Keratinocyte (primary cell): ENCODE measurements around the gene TKT. TPM values are rescaled to one million over a fixed set of nuclear protein-coding genes. Genes with fewer than 3 reads are reported as not detected.
"Not testable (repeated sequence)": the region's sequence is repeated elsewhere in the genome, so short reads cannot be mapped to it uniquely, and the experiment has no call there.

ENCODE experiments used
- DNase-seq: peaks from one replicate; pipeline ENCODE4 v3.0.0-alpha.2; 2011; ENCODE audit warnings: low read depth, missing footprints, low spot score
- FAIRE-seq: peaks from 2 replicates; lab custom pipeline; 2011; peaks lifted over from hg19 to GRCh38; lab: Jason Lieb, UNC
- H2AFZ ChIP-seq: 2 replicates; pipeline ENCODE4 v1.6.0; 2012; ENCODE audit warnings: low read length, control low read depth, inconsistent platforms; ENCODE audit not compliant: control insufficient read depth
- H3K27ac ChIP-seq: 2 replicates; pipeline ENCODE4 v1.5.1; 2011; ENCODE audit warnings: low read length; ENCODE audit not compliant: control insufficient read depth, insufficient read depth
- H3K27me3 ChIP-seq: 3 replicates; pipeline ENCODE4 v1.6.0; 2011; ENCODE audit warnings: low read length; ENCODE audit not compliant: control insufficient read depth, insufficient read depth; ENCODE audit errors: extremely low read depth
- H3K36me3 ChIP-seq, 2 experiments: 2 replicates in 1 of 2; 3 replicates in 1 of 2; pipeline ENCODE4 v1.5.1; 2011; ENCODE audit warnings: low read length in 2 of 2, mild to moderate bottlenecking in 1 of 2; ENCODE audit not compliant: control insufficient read depth in 2 of 2, insufficient read depth in 2 of 2; ENCODE audit errors: extremely low read depth in 1 of 2
- H3K4me1 ChIP-seq: 3 replicates; pipeline ENCODE4 v1.5.1; 2011; ENCODE audit warnings: low read length; ENCODE audit not compliant: control insufficient read depth, insufficient read depth; ENCODE audit errors: extremely low read depth
- H3K4me2 ChIP-seq: 3 replicates; pipeline ENCODE4 v1.6.0; 2011; ENCODE audit warnings: low read depth, low read length; ENCODE audit not compliant: control insufficient read depth, insufficient read depth; ENCODE audit errors: extremely low read depth
- H3K4me3 ChIP-seq, 3 experiments: fragments of 200-600 bp in 1 of 3; sonication (generic) in 1 of 3; 2 replicates in 2 of 3; 3 replicates in 1 of 3; pipeline ENCODE4 v1.5.1; 2011 to 2016; ENCODE audit warnings: low read length in 3 of 3, mild to moderate bottlenecking in 3 of 3, control low read depth in 2 of 3, inconsistent platforms in 1 of 3, low read depth in 1 of 3, mixed read lengths in 1 of 3, mixed run types in 1 of 3, moderate library complexity in 1 of 3; ENCODE audit not compliant: control insufficient read depth in 2 of 3, insufficient read depth in 2 of 3; ENCODE audit errors: extremely low read depth in 1 of 3
- H3K79me2 ChIP-seq: 2 replicates; pipeline ENCODE4 v1.6.0; 2012; ENCODE audit warnings: low read length; ENCODE audit not compliant: control insufficient read depth, insufficient read depth
- H3K9ac ChIP-seq: 3 replicates; pipeline ENCODE4 v1.6.0; 2011; ENCODE audit warnings: low read length; ENCODE audit not compliant: control insufficient read depth, insufficient read depth; ENCODE audit errors: extremely low read depth
- H3K9me1 ChIP-seq: 3 replicates; pipeline ENCODE4 v1.6.0; 2011; ENCODE audit warnings: low read length; ENCODE audit not compliant: control insufficient read depth, insufficient read depth; ENCODE audit errors: extremely low read depth
- H3K9me3 ChIP-seq: 2 replicates; pipeline ENCODE4 v1.5.1; 2012; ENCODE audit warnings: low read depth, low read length; ENCODE audit not compliant: control insufficient read depth
- H4K20me1 ChIP-seq: 3 replicates; pipeline ENCODE4 v1.6.0; 2011; ENCODE audit warnings: low read length; ENCODE audit not compliant: control insufficient read depth, insufficient read depth; ENCODE audit errors: extremely low read depth
- CTCF ChIP-seq, 3 experiments: IDR thresholded peaks in 1 of 3; conservative IDR thresholded peaks in 1 of 3; optimal IDR thresholded peaks in 1 of 3; 2 replicates in 2 of 3; 3 replicates in 1 of 3; pipeline versions ENCODE3 to v1.5.1; 2011; ENCODE audit warnings: low read length in 3 of 3, mild to moderate bottlenecking in 3 of 3, moderate library complexity in 2 of 3, control low read depth in 1 of 3, inconsistent platforms in 1 of 3; ENCODE audit not compliant: insufficient read depth in 2 of 3; ENCODE audit errors: extremely low read depth in 1 of 3
- EZH2 ChIP-seq: IDR thresholded peaks from one replicate; pipeline ENCODE4 v1.6.1; 2012; ENCODE audit warnings: inconsistent platforms, mild to moderate bottlenecking, low read length, moderate library complexity
- dilution Hi-C: fragments of 300-500 bp; cut with MboI; formaldehyde crosslinking; loops from one replicate; pipeline ENCODE4 v1.7.0; 2020; ENCODE audit warnings: low sequenced_read_pairs; ENCODE audit not compliant: extremely low pct_ligation_motif_present
- polyA plus RNA-seq, 5 experiments: library from polyadenylated mRNA; depleted of rRNA in 3 of 5; stranded (reverse) in 3 of 5; stranded (forward) in 1 of 5; unstranded in 1 of 5; fragments of >200 nt; gene quantifications; 1 replicate in 1 of 5; 2 replicates in 3 of 5; 3 replicates in 1 of 5; pipeline versions ENCODE4 v1.2.1 to v1.2.3, GENCODE V29; 2011 to 2012; ENCODE audit warnings: missing spikeins in 2 of 5, low read depth in 1 of 5, low replicate concordance in 1 of 5

Gene TKT
- polyA plus RNA-seq, 1 donor (not counting 4 experiments of a cell fraction or from before 2014, with no cell fraction given) = 266 TPM

- Histone ChIP-seq H3K9ac (peak overlapping the region; percentile 68), H2AFZ (peak overlapping the region; percentile 59), H3K9me3 (no peaks in the 10 kb centered on the region), H3K4me2 (peak overlapping the region; percentile 76), H3K4me3 (peak overlapping the region in 2 of 3 experiments; percentile 6 to 26), H3K4me1 (peaks cover 25% of the 10 kb centered on the region), H3K36me3 (no peaks in the 10 kb centered on the region), H3K9me1 (no peaks in the 10 kb centered on the region), H3K79me2 (no peaks in the 10 kb centered on the region), H3K27me3 (no peaks in the 10 kb centered on the region), H3K27ac (peak overlapping the region; percentile 83), H4K20me1 (no peaks in the 10 kb centered on the region)
- dilution Hi-C loops = no loop called here
- FAIRE-seq (peak; percentile 96), DNase-seq (peak; percentile 99)
- TF ChIP-seq CTCF (optimal IDR thresholded peaks at IDR 0.05 in 1 of 3, IDR thresholded peaks at IDR 0.05 in 1 of 3, conservative IDR thresholded peaks at IDR 0.05 in 1 of 3; ENCODE audit: extremely low read depth in 1 of 3, insufficient read depth in 2 of 3, low read length in 3 of 3) (peak in 1 of 3 experiments; percentile 22), EZH2 (no peak)
Observed at GRCh38 chr3:53269888-53270880, 14.4 kb upstream of the TKT start.

- H3K9me3 ChIP-seq, H3K36me3 ChIP-seq, H3K4me2 ChIP-seq, H3K9me1 ChIP-seq, dilution Hi-C loops, H4K20me1 ChIP-seq, FAIRE-seq, H3K9ac ChIP-seq, DNase-seq, H3K4me3 ChIP-seq, H3K79me2 ChIP-seq, H3K27me3 ChIP-seq, H2AFZ ChIP-seq: not testable (repeated sequence)
- Histone ChIP-seq H3K27ac (peak overlapping the region; percentile 74), H3K4me1 (peaks cover 31% of the 10 kb centered on the region)
Observed at GRCh38 chr3:53269193-53269592, 13.4 kb upstream of the TKT start.
